OCI-LY1 (cell line): Measurements from ENCODE around the gene BEND6.

Experiments
- H2AFZ ChIP-seq: fragments of 200-600 bp; sonication (generic), shearing (Covaris generic); 2 replicates; pipeline ENCODE4 v1.6.0; 2014; ENCODE audit warnings: antibody characterized with exemption, mild to moderate bottlenecking, low read length
- H3F3A ChIP-seq: fragments of 200-600 bp; sonication (generic), shearing (Covaris generic); 2 replicates; pipeline ENCODE4 v1.6.0; 2014; ENCODE audit warnings: mild to moderate bottlenecking, antibody characterized with exemption, low read length, moderate library complexity; ENCODE audit not compliant: insufficient read depth
- H3K27ac ChIP-seq: fragments of 200-600 bp; sonication (generic); 2 replicates; pipeline ENCODE4 v1.5.1; 2014; ENCODE audit warnings: low read length, mixed run types, mild to moderate bottlenecking, low read depth; ENCODE audit not compliant: poor library complexity, severe bottlenecking
- H3K27me3 ChIP-seq: fragments of 200-600 bp; sonication (generic); 2 replicates; pipeline ENCODE4 v1.6.0; 2014; ENCODE audit warnings: antibody characterized with exemption, mild to moderate bottlenecking, low read length, moderate library complexity; ENCODE audit not compliant: insufficient read depth
- H3K36me3 ChIP-seq: fragments of 200-600 bp; sonication (generic); 2 replicates; pipeline ENCODE4 v1.6.1; 2014; ENCODE audit warnings: mild to moderate bottlenecking, antibody characterized with exemption, low read length, moderate library complexity, mixed read lengths; ENCODE audit not compliant: insufficient read depth
- H3K4me1 ChIP-seq: fragments of 200-600 bp; sonication (generic); 2 replicates; pipeline ENCODE4 v1.5.1; 2014; ENCODE audit warnings: mild to moderate bottlenecking, low read length, moderate library complexity; ENCODE audit not compliant: insufficient read depth, severe bottlenecking
- H3K4me2 ChIP-seq: fragments of 200-600 bp; sonication (generic), shearing (Covaris generic); 2 replicates; pipeline ENCODE4 v1.6.1; 2014; ENCODE audit warnings: low read length
- H3K4me3 ChIP-seq: fragments of 200-600 bp; sonication (generic); 2 replicates; pipeline ENCODE4 v1.5.1; 2014; ENCODE audit warnings: low read length, low read depth, mild to moderate bottlenecking, mixed read lengths; ENCODE audit not compliant: poor library complexity, severe bottlenecking
- H3K79me2 ChIP-seq: fragments of 200-600 bp; shearing (Covaris generic); 2 replicates; pipeline ENCODE4 v1.6.1; 2016; ENCODE audit warnings: mixed run types, low read length, mixed read lengths; ENCODE audit not compliant: insufficient read depth
- H3K9ac ChIP-seq: fragments of 200-600 bp; sonication (generic), shearing (Covaris generic); 2 replicates; pipeline ENCODE4 v1.6.1; 2014; ENCODE audit warnings: mild to moderate bottlenecking, low read length, mixed read lengths
- H3K9me2 ChIP-seq: fragments of 200-600 bp; sonication (generic), shearing (Covaris generic); 2 replicates; pipeline ENCODE4 v1.6.1; 2014; ENCODE audit warnings: low read depth, mild to moderate bottlenecking, low read length, mixed read lengths
- H3K9me3 ChIP-seq: fragments of 200-600 bp; shearing (Covaris generic); 2 replicates; pipeline ENCODE4 v1.6.1; 2014; ENCODE audit warnings: low read length, mixed read lengths
- H4K20me1 ChIP-seq: fragments of 200-600 bp; sonication (generic), shearing (Covaris generic); 2 replicates; pipeline ENCODE4 v1.6.0; 2016; ENCODE audit warnings: mild to moderate bottlenecking, low read length; ENCODE audit not compliant: insufficient read depth
- EZH2 ChIP-seq: fragments of 200-600 bp; sonication (generic), shearing (Covaris generic); IDR thresholded peaks from 2 replicates; pipeline ENCODE4 v1.8.0; 2017; ENCODE audit warnings: borderline replicate concordance, mixed run types, mild to moderate bottlenecking, antibody characterized with exemption, low read length, moderate library complexity, mixed read lengths
- TF ChIP-seq, protein P1 (sequence below): fragments of 200-600 bp; sonication (generic), shearing (Covaris generic); IDR thresholded peaks from 2 replicates; pipeline ENCODE4 v1.5.1; 2017; ENCODE audit warnings: mild to moderate bottlenecking, antibody characterized with exemption, low read length, moderate library complexity, mixed read lengths

BEND6 gene

DNA sequence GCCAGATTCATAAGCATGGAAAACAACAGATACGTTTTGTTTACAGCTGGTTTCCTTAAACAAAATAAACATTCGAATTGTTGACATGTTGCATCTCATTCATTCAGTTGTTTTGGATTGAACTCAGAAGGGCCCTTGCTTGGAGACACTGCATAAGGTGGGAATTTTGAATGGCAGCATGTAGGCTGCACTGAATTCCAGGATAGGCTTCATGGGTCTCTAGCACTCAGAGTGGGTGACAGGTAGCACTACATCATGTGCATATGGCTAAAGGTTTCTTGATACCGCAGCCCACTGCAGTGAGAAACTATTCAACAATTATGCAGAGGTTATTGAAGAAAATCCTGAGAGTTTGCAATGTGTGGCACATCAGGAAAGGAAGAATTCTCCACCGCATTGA, 1.6 kb downstream of the BEND6 start:
- H3K79me2 ChIP-seq, result no peaks in the 10 kb centered on the region
- H3K9me2 ChIP-seq, result no peaks in the 10 kb centered on the region
- H3K4me3 ChIP-seq, result no peak overlapping the region
- no peaks in the 10 kb centered on the region for H4K20me1 ChIP-seq
- H3K27ac ChIP-seq, result no peak overlapping the region
- no peaks in the 10 kb centered on the region for H3K9me3 ChIP-seq
- peaks cover 13% of the 10 kb centered on the region for H3K4me1 ChIP-seq
- H2AFZ ChIP-seq, result no peak overlapping the region
- TF ChIP-seq EZH2, result no peak
- no peaks in the 10 kb centered on the region for H3K36me3 ChIP-seq
- H3F3A ChIP-seq, result no peaks in the 10 kb centered on the region
- no peak overlapping the region for H3K9ac ChIP-seq
- no peaks in the 10 kb centered on the region for H3K27me3 ChIP-seq
- no peak overlapping the region for H3K4me2 ChIP-seq

DNA sequence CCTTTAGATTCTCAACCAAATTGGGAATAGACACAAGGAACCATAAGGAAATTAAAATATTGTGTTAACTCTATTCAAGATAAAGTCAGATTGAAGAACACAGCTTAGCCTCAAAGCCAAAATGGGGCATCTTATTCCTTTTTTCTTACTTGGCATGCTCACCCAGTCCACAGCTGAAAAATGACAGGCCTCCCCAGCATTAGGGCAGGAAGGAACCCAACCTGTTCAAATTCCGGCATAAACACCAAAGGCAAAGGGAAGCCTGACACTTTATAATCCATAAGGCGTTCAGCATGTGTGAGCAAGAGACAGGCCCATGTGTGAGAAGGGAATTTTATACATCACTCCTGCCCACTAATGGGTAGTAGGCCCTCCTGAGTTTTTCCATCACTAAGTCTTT, 2.9 kb downstream of the BEND6 start:
- H3K4me2 ChIP-seq, result no peak overlapping the region
- no peaks in the 10 kb centered on the region for H3K27me3 ChIP-seq

DNA sequence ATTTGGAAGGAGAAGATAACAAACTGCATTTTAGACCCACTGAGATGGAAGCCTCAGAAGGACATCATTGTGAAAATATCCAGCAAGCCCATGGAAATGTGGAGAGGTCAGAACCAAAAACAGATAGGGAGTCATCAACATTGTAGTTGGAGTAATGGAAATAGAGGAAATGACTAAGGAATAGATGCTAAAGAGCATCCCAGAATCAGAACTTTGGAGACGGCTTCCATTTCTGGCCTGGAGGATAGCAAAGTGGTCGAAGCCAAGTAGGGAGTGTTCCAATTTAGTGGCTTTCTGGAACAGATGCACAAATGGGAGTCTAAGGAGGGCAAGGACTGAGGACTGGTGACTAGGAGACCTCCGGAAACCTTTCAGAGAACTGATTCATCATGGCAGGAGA, 3.6 kb downstream of the BEND6 start:
- H3K4me2 ChIP-seq, result no peak overlapping the region
- no peak overlapping the region for H2AFZ ChIP-seq
- no peaks in the 10 kb centered on the region for H3K79me2 ChIP-seq
- no peak overlapping the region for H3K4me3 ChIP-seq
- no peak overlapping the region for H3K27ac ChIP-seq
- H3K9ac ChIP-seq, result no peak overlapping the region
- H3K36me3 ChIP-seq, result no peaks in the 10 kb centered on the region
- no peaks in the 10 kb centered on the region for H4K20me1 ChIP-seq
- H3K9me3 ChIP-seq, result no peaks in the 10 kb centered on the region
- H3K27me3 ChIP-seq, result no peaks in the 10 kb centered on the region
- no peaks in the 10 kb centered on the region for H3K9me2 ChIP-seq
- TF ChIP-seq, protein P1, sequence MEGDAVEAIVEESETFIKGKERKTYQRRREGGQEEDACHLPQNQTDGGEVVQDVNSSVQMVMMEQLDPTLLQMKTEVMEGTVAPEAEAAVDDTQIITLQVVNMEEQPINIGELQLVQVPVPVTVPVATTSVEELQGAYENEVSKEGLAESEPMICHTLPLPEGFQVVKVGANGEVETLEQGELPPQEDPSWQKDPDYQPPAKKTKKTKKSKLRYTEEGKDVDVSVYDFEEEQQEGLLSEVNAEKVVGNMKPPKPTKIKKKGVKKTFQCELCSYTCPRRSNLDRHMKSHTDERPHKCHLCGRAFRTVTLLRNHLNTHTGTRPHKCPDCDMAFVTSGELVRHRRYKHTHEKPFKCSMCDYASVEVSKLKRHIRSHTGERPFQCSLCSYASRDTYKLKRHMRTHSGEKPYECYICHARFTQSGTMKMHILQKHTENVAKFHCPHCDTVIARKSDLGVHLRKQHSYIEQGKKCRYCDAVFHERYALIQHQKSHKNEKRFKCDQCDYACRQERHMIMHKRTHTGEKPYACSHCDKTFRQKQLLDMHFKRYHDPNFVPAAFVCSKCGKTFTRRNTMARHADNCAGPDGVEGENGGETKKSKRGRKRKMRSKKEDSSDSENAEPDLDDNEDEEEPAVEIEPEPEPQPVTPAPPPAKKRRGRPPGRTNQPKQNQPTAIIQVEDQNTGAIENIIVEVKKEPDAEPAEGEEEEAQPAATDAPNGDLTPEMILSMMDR, result no peak
- no peak for TF ChIP-seq EZH2
- H3F3A ChIP-seq, result no peaks in the 10 kb centered on the region
- peaks cover 13% of the 10 kb centered on the region for H3K4me1 ChIP-seq

More for the DNA sequence above, 2.9 kb downstream of the BEND6 start:
- Histone ChIP-seq H4K20me1 (no peaks in the 10 kb centered on the region), H3K9ac (no peak overlapping the region), H3K4me3 (no peak overlapping the region), H3F3A (no peaks in the 10 kb centered on the region), H3K27ac (no peak overlapping the region), H3K9me2 (no peaks in the 10 kb centered on the region), H3K4me1 (peaks cover 13% of the 10 kb centered on the region), H3K79me2 (no peaks in the 10 kb centered on the region), H2AFZ (no peak overlapping the region), H3K36me3 (no peaks in the 10 kb centered on the region), H3K9me3 (no peaks in the 10 kb centered on the region)
- no peak for TF ChIP-seq EZH2

DNA sequence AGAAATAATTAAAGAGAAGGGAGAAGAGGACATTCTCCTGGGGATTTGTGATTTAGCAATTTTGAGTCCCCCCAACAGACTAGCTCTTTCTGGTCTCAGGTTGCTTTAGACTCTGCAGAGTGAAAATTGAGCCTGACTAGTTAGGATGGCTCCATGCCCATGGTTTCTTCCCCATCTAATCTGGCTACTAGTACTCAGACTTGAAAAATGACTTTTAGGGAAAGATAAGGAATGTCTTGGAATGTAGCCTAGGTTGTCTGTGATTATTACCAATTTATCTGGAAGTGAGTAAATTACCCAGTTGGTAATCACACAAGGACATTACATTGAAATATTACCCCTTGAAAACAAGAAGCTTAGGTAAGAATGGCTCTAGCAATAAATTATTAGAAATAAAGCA, 4.2 kb downstream of the BEND6 start:
- Histone ChIP-seq H4K20me1 (no peaks in the 10 kb centered on the region), H3K27ac (no peak overlapping the region), H3K27me3 (no peaks in the 10 kb centered on the region), H3K9ac (no peak overlapping the region), H3K4me1 (peaks cover 10% of the 10 kb centered on the region), H3K9me2 (no peaks in the 10 kb centered on the region), H3K4me2 (no peak overlapping the region), H3K4me3 (no peak overlapping the region), H3K9me3 (no peaks in the 10 kb centered on the region), H3K79me2 (no peaks in the 10 kb centered on the region), H2AFZ (no peak overlapping the region), H3K36me3 (no peaks in the 10 kb centered on the region), H3F3A (no peaks in the 10 kb centered on the region)
- no peak for TF ChIP-seq EZH2
- TF ChIP-seq, protein P1, result no peak
